Heart right ventricle (tissue), 16 donors: Measurements from ENCODE around the gene ZNF629. TPM values are rescaled to one million over a fixed set of nuclear protein-coding genes. Genes with fewer than 3 reads are reported as not detected.

Experiments
- ATAC-seq, 8 donors: fragments of 200-7000 bp; cut with Tn5 transposase; one replicate each; pipeline ENCODE4 v1.9.1; 2020; ENCODE audit warnings: mild to moderate bottlenecking in 8 of 8, moderate library complexity in 8 of 8, moderate number of reproducible peaks in 1 of 8
- DNase-seq, 2 donors: peaks; one replicate each; pipeline ENCODE4 v3.0.0-alpha.2; 2020
- H3K27ac ChIP-seq, 10 donors: fragments of 200-600 bp; sonication (generic) in 2 of 10; one replicate each; pipeline versions ENCODE4 v1.5.0 to v1.8.0; 2020 to 2022; ENCODE audit warnings: mild to moderate bottlenecking in 3 of 10
- H3K27me3 ChIP-seq, 7 donors: fragments of 200-600 bp; one replicate each; pipeline ENCODE4 v1.8.0; 2021 to 2022; ENCODE audit warnings: mild to moderate bottlenecking in 2 of 7
- H3K36me3 ChIP-seq, 9 donors: fragments of 200-600 bp; sonication (generic) in 1 of 9; one replicate each; pipeline versions ENCODE4 v1.5.0 to v1.8.0; 2020 to 2022; ENCODE audit warnings: mild to moderate bottlenecking in 2 of 9
- H3K4me1 ChIP-seq, 9 donors: fragments of 200-600 bp; sonication (generic) in 1 of 9; one replicate each; pipeline versions ENCODE4 v1.5.0 to v1.8.0; 2020 to 2022; ENCODE audit warnings: mild to moderate bottlenecking in 4 of 9
- H3K4me3 ChIP-seq, 10 donors: fragments of 200-600 bp; sonication (generic) in 2 of 10; one replicate each; pipeline versions ENCODE4 v1.5.0 to v1.8.0; 2020 to 2022; ENCODE audit warnings: mild to moderate bottlenecking in 7 of 10, moderate library complexity in 2 of 10
- H3K9me3 ChIP-seq, 11 donors: fragments of 200-600 bp in 10 of 11; sonication (generic) in 2 of 11; one replicate each; pipeline versions ENCODE4 v1.5.0 to v1.8.0; 2013 to 2022; ENCODE audit warnings: mild to moderate bottlenecking in 2 of 11, control low read depth in 1 of 11, moderate library complexity in 1 of 11
- WGBS, 2 donors: extraction: QIAGEN DNeasy Blood & Tissue Kit; methylation state at CpG; one replicate each; pipeline ENCODE4 v1.1.7; 2013; ENCODE audit warnings: inconsistent platforms in 1 of 2; 5-methylcytosine and 5-hydroxymethylcytosine counted together
- intact Hi-C, 10 donors: fragments of 100-400 bp; cut with DNase I; formaldehyde crosslinking; loops; one replicate each; pipeline versions ENCODE4 v1.11.1 to v1.14.2; 2022
- polyA plus RNA-seq, 2 donors: library from polyadenylated mRNA; stranded (reverse); fragments of 200-250 nt; gene quantifications; one replicate each; pipeline ENCODE4 v1.2.3, GENCODE V29; 2013
- total RNA-seq, 10 donors: library from RNA; stranded (reverse); fragmentation: NEBNext Ultra II Directional in 3 of 10; extraction: Animal tissue kit (Norgen Biotek cat#: 25700) in 3 of 10; gene quantifications; one replicate each; pipeline versions ENCODE4 v1.2.1 to v1.2.4, GENCODE V29; 2021 to 2023
- TF ChIP-seq, protein P1 (sequence below), 9 donors: fragments of 200-600 bp; sonication (generic) in 2 of 9; IDR thresholded peaks; one replicate each; pipeline versions ENCODE4 v1.5.0 to v1.8.0; 2021 to 2022; ENCODE audit warnings: antibody characterized with exemption in 9 of 9, mild to moderate bottlenecking in 5 of 9, moderate library complexity in 1 of 9
- donor health status: Arrhythmogenic right ventricular cardiomyopathy.
- donor health status: ischemic (EF 13 %, LVEDD 7.1; RV severe dilation, severe dysfunction).
- donor health status: healthy with polysubstance abuse.
- donor health status: DM: no; HTN: yes; CAD: no.
- donor health status: DM: no; HTN: no; CAD: no.
- donor health status: ischemic (EF 25% LVEDD 6.9; RV normal size, moderate dysfunction).
- donor health status: ischemic (EF 25% LVEDD 5.7; RV mildly dilated, moderate dysfunction).
- donor health status: healthy.
- donor health status: DM: yes; HTN: yes; CAD: no.
- donor health status: Ischemic cardiomyopathy.
- donor health status: ischemic (EF 35%, LVEDD 5.7; RV mildly dilated, moderate dysfunction).
- donor health status: nonischemic (EF 11% LVEDD 7.7; RV severe dilation, severe dysfunction).
- donor health status: DM: yes; HTN: yes; CAD: no.
- donor health status: PGD.
- donor health status: ischemic (EF 29% LVEDD 5.4; RV normal size, mild dysfunction).
- donor health status: nonischemic (EF 23%, LVEDD 6.1; RV moderate dilation, normal function).

The ZNF629 gene
- total and polyA plus RNA-seq, 12 donors: 7.3 to 35.5 (median 26.2) TPM

DNA sequence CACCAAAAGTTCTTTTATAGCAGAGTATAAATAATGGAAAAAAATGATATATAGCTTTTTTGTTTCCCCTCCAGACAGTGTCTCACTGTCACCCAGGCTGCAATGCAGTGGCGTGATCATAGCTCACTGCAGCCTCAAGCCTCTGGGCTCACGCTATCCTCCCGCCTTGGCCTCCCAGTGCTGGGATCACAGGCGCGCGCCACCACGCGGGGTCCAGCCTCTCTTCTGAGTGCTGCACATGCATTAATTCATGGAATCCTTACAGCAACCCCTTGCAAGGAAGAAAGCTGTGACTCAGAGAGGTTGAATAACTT, 18.0 kb upstream of the ZNF629 start:
- Histone ChIP-seq H3K4me3 (peak overlapping the region in 9 of 10 donors; percentile 64 to 89 (median 78)), H3K9me3 (no peaks in the 10 kb centered on the region), H3K27ac (peak overlapping the region in 9 of 10 donors; percentile 89 to 99 (median 95)), H3K36me3 (no peaks in the 10 kb centered on the region), H3K4me1 (peaks cover 0 to 27% (median 19%) of the 10 kb centered on the region in 9 donors), H3K27me3 (no peaks in the 10 kb centered on the region)
- TF ChIP-seq, protein P1, sequence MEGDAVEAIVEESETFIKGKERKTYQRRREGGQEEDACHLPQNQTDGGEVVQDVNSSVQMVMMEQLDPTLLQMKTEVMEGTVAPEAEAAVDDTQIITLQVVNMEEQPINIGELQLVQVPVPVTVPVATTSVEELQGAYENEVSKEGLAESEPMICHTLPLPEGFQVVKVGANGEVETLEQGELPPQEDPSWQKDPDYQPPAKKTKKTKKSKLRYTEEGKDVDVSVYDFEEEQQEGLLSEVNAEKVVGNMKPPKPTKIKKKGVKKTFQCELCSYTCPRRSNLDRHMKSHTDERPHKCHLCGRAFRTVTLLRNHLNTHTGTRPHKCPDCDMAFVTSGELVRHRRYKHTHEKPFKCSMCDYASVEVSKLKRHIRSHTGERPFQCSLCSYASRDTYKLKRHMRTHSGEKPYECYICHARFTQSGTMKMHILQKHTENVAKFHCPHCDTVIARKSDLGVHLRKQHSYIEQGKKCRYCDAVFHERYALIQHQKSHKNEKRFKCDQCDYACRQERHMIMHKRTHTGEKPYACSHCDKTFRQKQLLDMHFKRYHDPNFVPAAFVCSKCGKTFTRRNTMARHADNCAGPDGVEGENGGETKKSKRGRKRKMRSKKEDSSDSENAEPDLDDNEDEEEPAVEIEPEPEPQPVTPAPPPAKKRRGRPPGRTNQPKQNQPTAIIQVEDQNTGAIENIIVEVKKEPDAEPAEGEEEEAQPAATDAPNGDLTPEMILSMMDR (IDR thresholded peaks at IDR 0.05): no peak
- 42 to 48% methylated on average over 8 of the region's 8 CpGs for WGBS, 2 donors
- DNase-seq (no peak), ATAC-seq (peak in 4 of 8 donors; percentile 6 to 31 (median 14))
- intact Hi-C loops: loop anchor here in 5 of 10 donors (1.0 to 10.0 kb wide), 2 partner anchors 18 to 70 kb away; partner anchors contain the start of gene ZNF629 (in 4 of the 5)

DNA sequence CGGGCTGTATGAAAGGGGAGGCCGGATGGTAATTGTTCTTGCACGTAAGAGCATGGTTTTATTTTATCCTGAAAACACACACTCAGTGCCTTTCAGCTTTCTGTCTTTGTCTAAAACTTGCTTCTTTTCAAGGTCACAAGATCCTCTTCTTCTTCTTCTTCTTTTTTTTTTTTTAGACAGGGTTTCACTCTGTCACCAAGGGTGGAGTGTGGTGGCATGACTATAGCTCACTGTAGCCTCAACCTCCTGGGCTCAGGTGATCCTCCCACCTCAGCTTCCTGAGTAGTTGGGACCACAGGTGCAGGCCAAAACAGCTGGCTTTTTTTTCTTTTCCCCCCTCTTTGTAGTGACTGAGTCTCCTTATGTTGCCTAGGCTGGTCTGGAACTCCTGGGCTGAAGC, 15.9 kb upstream of the ZNF629 start:
- Histone ChIP-seq H3K27ac (no peak overlapping the region), H3K4me3 (no peak overlapping the region), H3K4me1 (peaks cover 0 to 25% (median 19%) of the 10 kb centered on the region in 9 donors), H3K36me3 (no peaks in the 10 kb centered on the region), H3K27me3 (no peaks in the 10 kb centered on the region), H3K9me3 (no peaks in the 10 kb centered on the region)
- intact Hi-C loops: loop anchor here in 1 of 10 donors (10.0 kb wide), 1 partner anchor 72 kb away; no protein-coding TSS in a partner anchor
- 65 to 66% methylated on average over 3 of the region's 3 CpGs for WGBS, 2 donors
- DNase-seq (no peak), ATAC-seq (no peak)
- TF ChIP-seq, protein P1 (IDR thresholded peaks at IDR 0.05): no peak

DNA sequence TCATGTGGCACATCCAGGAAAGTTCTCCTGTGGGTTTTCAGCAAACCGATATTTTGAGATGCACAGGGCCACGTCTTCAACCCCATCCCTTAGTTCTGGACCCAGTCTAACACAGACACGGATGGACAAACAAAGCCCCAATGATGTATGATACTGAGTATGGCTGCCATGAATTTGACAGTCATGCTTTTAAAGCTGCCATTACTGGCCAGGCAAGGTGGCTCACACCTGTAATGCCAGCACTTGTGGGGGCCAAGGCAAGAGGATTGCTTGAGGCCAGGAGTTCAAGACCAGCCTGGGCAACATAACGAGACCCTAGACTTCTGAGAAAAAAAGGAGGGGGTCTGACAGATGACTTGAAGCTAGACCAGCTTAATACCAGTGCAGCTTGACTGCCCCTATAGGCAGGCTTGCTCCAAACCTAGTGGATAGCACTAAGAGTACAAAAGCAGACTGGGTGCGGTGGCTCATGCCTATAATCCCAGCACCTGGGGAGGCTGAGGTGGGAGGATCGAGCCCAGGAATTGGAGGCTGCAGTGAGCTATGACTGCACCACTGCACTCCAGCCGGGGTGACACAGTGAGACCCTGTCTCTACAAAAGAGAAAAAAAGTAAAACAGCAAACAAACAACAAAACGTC, 10.8 kb upstream of the ZNF629 start:
- DNase-seq: no peak
- intact Hi-C loops: no loop called here
- Histone ChIP-seq H3K4me3 (no peak overlapping the region), H3K27ac (no peak overlapping the region), H3K27me3 (no peaks in the 10 kb centered on the region), H3K36me3 (no peaks in the 10 kb centered on the region), H3K9me3 (no peaks in the 10 kb centered on the region), H3K4me1 (no peaks in the 10 kb centered on the region)
- ATAC-seq: no peak
- 76 to 78% methylated on average over 8 of the region's 8 CpGs for WGBS, 2 donors
- TF ChIP-seq, protein P1 (IDR thresholded peaks at IDR 0.05): no peak

DNA sequence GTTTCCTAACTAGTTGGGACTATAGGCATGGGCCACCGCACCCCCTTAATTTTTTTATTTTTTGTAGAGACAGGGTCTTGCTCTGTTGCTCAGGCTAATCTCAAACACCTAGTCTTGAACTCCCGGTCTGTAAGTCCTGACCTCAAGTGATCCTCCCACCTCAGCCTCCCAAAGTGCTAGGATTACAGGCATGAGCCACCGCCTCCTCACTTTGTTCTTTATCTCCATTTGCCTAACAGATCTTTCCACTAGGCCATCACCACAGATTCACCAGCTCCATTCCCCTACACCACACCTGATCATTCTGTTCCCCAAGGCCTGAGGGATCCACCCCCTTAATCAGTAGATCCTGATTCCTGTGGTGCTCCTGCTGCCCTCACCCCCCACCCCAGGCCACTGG, 7.6 kb upstream of the ZNF629 start:
- no peak overlapping the region for H3K27ac ChIP-seq
- H3K27me3 ChIP-seq: no peaks in the 10 kb centered on the region
- intact Hi-C loops: no loop called here
- H3K4me1 ChIP-seq: no peaks in the 10 kb centered on the region
- no peaks in the 10 kb centered on the region for H3K9me3 ChIP-seq
- no peak overlapping the region for H3K4me3 ChIP-seq
- WGBS, 2 donors: 87 to 98% methylated on average over 3 of the region's 3 CpGs
- no peaks in the 10 kb centered on the region for H3K36me3 ChIP-seq
- ATAC-seq (no peak), DNase-seq (no peak)
- TF ChIP-seq, protein P1 (IDR thresholded peaks at IDR 0.05): no peak
